Measurements from ENCODE around the gene YPEL3. TPM values are rescaled to one million over a fixed set of nuclear protein-coding genes. Genes with fewer than 3 reads are reported as not detected.

YPEL3 gene
- total RNA-seq, 1 donor from 2014 or later, result 30.6 TPM

- intact Hi-C loops (cut with micrococcal nuclease), result loop anchor here (1.0 to 5.0 kb wide), 4 partner anchors 15 to 541 kb away; partner anchors contain the start of genes ALDOA and ZNF771
Measured at GRCh38 chr16:30091474-30092372, 4.3 kb downstream of the YPEL3 start, which contains the start of gene TBX6. Gene TBX6 (minus strand): TSS chr16:30091924. CDS start chr16:30091193, 731 bp downstream.

DNA sequence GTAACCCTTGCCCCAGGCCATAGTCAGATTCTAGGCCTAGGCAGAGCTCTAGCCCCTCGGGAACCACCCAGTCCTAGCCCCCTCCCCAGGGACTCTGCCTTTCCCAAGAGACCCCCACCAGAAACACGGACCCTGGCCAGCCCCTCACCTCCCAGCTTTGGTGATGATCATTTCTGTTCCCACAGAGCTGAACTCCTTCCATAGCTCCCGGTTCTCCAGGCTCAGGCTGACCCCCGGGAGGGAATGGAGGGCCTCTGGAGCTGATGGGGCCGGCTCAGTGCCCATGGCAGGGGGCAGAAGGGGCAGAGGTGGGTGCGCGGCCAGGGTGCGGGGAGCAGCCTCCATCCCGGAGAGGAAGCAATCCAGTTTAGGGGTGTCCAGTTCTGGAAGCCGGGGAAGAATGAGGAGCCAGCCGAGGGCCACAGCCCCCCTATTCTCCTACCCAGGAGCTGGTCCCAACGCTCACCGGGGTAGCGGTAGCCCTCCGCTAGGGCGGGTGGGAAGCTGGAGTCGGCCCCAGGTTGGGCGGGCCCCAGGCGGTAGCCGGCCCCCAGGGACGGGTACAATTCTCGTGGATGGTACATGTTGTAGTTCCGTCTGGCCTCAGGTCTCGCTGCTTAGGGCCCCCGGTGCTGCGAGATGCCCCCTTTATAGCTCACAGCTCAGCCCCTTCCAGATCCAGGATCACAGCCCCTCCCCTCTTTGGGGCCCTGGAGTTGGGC, 5.2 kb downstream of the YPEL3 start:
- intact Hi-C loops (cut with micrococcal nuclease), result loop anchor here (1.0 to 5.0 kb wide), 3 partner anchors 14 to 542 kb away; partner anchors contain the start of gene ZNF771

- intact Hi-C loops (cut with micrococcal nuclease), result no loop called here
Measured at GRCh38 chr16:30088832-30089624, 7.0 kb downstream of the YPEL3 start.

DNA sequence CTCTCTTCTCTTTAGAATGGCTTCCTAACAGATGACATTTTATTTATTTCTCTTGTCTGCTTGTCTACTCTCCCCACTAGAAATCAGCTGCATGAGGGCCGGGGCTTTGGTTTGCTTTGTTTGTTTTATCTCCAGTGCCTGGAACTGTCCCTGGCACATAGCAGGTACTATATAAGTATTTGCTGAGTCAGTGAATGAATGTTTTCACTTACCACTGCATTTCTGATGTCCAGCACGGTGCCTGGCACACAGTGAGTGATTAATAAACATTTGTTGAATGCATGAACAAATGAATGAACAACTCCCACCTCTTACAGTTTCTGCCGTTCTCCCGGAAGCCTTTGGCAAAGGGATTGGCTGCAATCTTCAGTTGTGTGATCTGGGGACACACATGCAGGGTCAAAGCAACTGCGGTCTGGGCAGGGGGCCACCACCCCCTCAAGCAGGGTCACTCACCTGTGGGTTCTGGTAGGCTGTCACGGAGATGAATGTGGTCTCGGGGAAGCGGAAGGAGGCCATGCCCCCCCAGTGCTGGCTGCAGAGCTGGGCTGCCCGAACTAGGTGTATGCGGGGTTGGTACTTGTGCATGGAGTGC, 7.7 kb downstream of the YPEL3 start:
- intact Hi-C loops (cut with micrococcal nuclease), result no loop called here

- intact Hi-C loops (cut with micrococcal nuclease), result no loop called here
Measured at GRCh38 chr16:30087181-30087898, 8.7 kb downstream of the YPEL3 start.

DNA sequence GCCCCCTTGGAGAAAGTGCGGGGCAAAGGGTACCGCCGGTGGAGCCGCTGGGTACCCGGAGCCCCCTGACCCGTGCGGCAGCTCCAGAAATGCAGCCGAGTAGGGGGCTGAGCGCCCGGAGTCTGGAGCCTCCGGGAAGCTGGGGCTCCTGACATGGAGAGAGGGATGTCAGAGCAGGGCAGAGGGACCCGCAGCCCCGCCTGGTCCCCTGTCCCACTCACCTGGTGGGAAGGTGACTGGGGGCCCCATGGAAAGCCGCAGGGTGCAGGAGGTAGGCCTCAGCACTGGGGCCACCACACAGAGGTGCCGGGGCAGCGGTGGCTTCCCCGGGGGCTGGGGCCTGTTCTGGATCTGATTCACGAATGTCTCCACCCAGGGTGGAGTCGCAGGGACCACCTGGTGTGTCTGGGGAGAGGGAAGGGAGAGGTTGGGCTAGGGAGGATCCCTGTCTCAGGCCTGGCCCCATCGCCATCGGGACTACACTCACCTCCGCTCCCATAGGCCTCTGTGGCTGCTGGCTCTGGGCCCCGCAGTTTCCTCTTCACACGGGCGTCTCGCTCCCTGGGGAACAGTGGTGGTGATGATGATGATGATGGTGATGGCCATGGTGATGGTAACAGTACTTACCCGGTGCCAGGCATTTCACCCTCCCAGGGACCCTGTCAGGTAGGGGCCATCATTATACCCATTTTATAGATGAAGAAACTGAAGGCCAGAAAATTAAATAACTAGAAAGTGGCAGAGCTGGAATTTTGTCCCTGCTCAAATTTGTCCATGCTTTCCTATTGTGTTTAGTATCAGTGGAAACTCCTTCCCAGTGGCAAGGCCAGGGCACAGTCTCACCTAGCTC, 9.5 kb downstream of the YPEL3 start:
- intact Hi-C loops (cut with micrococcal nuclease), result no loop called here

DNA sequence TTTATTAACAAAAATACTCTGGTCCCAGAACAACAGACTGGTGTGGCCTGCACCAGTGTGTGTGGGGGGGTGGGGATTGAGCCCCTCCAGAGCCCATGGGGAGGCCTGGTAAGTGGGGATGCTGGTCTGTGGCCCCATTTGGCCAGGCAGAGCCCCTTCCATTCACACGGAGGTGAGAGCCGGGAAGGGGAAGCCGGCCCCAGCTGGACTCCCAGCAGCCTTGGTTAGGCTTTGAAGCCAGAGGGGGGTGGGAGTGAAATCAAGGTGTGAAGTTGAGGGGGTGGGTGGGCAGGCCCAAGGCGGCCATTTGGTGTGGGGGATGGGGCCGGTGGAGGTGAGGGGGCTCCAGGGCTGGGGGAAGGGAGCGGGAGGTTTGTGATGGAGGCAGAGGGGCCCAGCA, 10.2 kb downstream of the YPEL3 start:
- intact Hi-C loops (cut with micrococcal nuclease), result no loop called here

GRCh38 chr16:30085247-30085646, 10.8 kb downstream of the YPEL3 start:
- intact Hi-C loops (cut with micrococcal nuclease), result no loop called here

GRCh38 chr16:30084816-30085159, 11.2 kb downstream of the YPEL3 start:
- intact Hi-C loops (cut with micrococcal nuclease), result no loop called here

GRCh38 chr16:30084096-30084815, 11.8 kb downstream of the YPEL3 start:
- intact Hi-C loops (cut with micrococcal nuclease), result no loop called here

DNA sequence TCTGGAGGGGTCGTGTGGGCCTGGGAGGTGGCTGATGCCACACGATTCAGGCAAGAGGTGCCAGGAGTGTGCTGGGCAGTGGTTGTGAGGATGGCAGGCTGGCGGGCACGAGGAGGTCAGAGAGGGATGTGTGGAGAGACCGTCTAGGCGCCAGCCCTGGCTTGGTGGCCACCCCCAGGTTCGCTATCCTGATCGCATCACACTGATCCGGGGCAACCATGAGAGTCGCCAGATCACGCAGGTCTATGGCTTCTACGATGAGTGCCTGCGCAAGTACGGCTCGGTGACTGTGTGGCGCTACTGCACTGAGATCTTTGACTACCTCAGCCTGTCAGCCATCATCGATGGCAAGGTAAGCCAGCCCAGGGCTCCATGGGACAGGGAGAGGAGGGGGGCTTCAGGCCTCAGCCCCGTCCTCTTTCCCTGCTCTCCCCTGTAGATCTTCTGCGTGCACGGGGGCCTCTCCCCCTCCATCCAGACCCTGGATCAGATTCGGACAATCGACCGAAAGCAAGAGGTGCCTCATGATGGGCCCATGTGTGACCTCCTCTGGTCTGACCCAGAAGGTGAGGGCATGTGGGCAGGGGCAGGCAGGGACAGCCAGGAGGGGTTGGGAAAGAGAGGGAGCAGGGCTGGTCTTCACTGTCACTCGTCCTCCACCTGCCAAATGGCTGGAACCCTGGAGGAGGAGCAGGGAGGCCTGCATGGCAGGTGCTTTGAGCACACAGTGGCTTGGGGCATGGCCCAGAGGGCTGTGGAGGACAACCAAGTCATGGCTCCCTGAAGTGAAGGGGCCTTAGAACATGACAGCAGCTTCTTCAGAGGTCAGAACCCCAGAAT, 12.6 kb downstream of the YPEL3 start:
- intact Hi-C loops (cut with micrococcal nuclease), result no loop called here

GRCh38 chr16:30082545-30083090, 13.4 kb downstream of the YPEL3 start:
- intact Hi-C loops (cut with micrococcal nuclease), result no loop called here

- intact Hi-C loops (cut with micrococcal nuclease), result no loop called here
Measured at GRCh38 chr16:30079480-30079879, 16.5 kb downstream of the YPEL3 start.

GRCh38 chr16:30078744-30079143, 17.3 kb downstream of the YPEL3 start:
- intact Hi-C loops (cut with micrococcal nuclease), result no loop called here

DNA sequence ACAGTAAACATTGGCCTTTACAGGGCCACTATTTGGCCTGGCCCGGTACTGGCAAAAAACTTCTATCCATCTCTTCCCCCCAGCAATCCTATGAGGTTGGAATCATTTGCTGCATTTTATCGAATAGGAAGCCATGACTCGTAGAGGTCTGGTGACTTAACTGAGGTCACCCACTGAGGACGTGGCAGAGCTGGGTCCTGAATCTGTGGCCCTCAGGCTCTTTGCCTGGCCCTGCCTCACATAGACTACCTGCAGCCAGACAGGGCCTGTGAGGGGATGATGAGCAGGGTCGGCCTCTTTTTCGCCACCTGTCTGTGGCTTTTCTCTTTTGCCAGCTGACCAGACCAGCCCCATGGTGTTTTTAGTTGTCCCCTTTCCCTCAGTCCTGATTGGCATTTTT, 18.4 kb downstream of the YPEL3 start:
- intact Hi-C loops (cut with micrococcal nuclease), result no loop called here

GRCh38 chr16:30076276-30076791, 19.7 kb downstream of the YPEL3 start:
- intact Hi-C loops (cut with micrococcal nuclease), result loop anchor here (1.0 kb wide), 1 partner anchor 15 kb away; the partner anchor contains the start of gene TBX6

Measured in T-helper 2 cell treated with Interferon-gamma antibody and Interleukin-4, amounts not matched to agents 100 ng/mL and 5 ng/mL, for 36 hours (primary cell).